Gastrocnemius medialis (tissue), 4 donors: ENCODE measurements around the gene IMPG1. TPM values are rescaled to one million over a fixed set of nuclear protein-coding genes. Genes with fewer than 3 reads are reported as not detected.

Experiments
- ATAC-seq, 2 donors: fragments of 150-250 bp; one replicate each; pipeline ENCODE4 v1.9.1; 2016
- DNase-seq, 2 donors: peaks; one replicate each; pipeline ENCODE4 v3.0.0-alpha.2; 2019
- H3K27ac ChIP-seq, 4 donors: fragments of 200-600 bp; sonication (generic); 1 replicate in 1 of 4; 2 replicates in 3 of 4; pipeline ENCODE4 v1.5.1; 2016 to 2018; ENCODE audit warnings: mild to moderate bottlenecking in 2 of 4, moderate library complexity in 1 of 4
- H3K27me3 ChIP-seq, 3 donors: fragments of 200-600 bp; sonication (generic) in 2 of 3; 1 replicate in 1 of 3; 2 replicates in 2 of 3; pipeline versions ENCODE4 v1.5.1 to v1.6.0; 2016 to 2019; ENCODE audit warnings: mild to moderate bottlenecking in 1 of 3, moderate library complexity in 1 of 3
- H3K36me3 ChIP-seq, 2 donors: fragments of 200-600 bp; sonication (generic) in 1 of 2; one replicate each; pipeline ENCODE4 v1.5.1; 2017 to 2018
- H3K4me1 ChIP-seq, 2 donors: fragments of 200-600 bp; sonication (generic) in 1 of 2; one replicate each; pipeline ENCODE4 v1.5.1; 2016 to 2017; ENCODE audit warnings: mild to moderate bottlenecking in 2 of 2
- H3K4me3 ChIP-seq, 4 donors: fragments of 200-600 bp; sonication (generic) in 3 of 4; 1 replicate in 1 of 4; 2 replicates in 3 of 4; pipeline ENCODE4 v1.5.1; 2016 to 2019; ENCODE audit warnings: mild to moderate bottlenecking in 2 of 4
- H3K9me3 ChIP-seq, 3 donors: fragments of 200-600 bp; sonication (generic) in 2 of 3; 1 replicate in 1 of 3; 2 replicates in 2 of 3; pipeline ENCODE4 v1.5.1; 2016 to 2019
- POLR2A ChIP-seq, 2 donors: fragments of 450-650 bp; IDR thresholded peaks; one replicate each; pipeline ENCODE4 v1.6.1; 2017; ENCODE audit warnings: antibody characterized with exemption in 2 of 2, mild to moderate bottlenecking in 2 of 2, moderate library complexity in 2 of 2
- in situ Hi-C, 4 donors: fragments of 200-750 bp; cut with MboI; loops; one replicate each; pipeline versions ENCODE4 v1.15.0 to v1.8.0; 2017; ENCODE audit warnings: low sequenced_read_pairs in 4 of 4
- intact Hi-C: fragments of 100-400 bp; cut with DNase I; formaldehyde crosslinking; loops from one replicate; pipeline ENCODE4 v1.15.1; 2023; ENCODE audit warnings: low total_unique reads
- total RNA-seq, 4 donors: library from RNA; depleted of rRNA; stranded (reverse); fragments of >200 nt; gene quantifications; one replicate each; pipeline versions ENCODE4 v1.1.0 to v1.2.3, GENCODE V29; 2016
- TF ChIP-seq, protein P1 (sequence below), 5 experiments: fragments of 450-650 bp in 3 of 5; fragments of 200-600 bp in 2 of 5; sonication (generic) in 2 of 5; IDR thresholded peaks in 4 of 5; conservative IDR thresholded peaks in 1 of 5; 1 replicate in 4 of 5; 2 replicates in 1 of 5; pipeline ENCODE4 v1.5.1; 2016 to 2019; ENCODE audit warnings: antibody characterized with exemption in 5 of 5, mild to moderate bottlenecking in 3 of 5, moderate library complexity in 3 of 5

The IMPG1 gene
- total RNA-seq, 4 donors from 2014 or later: not detected

DNA sequence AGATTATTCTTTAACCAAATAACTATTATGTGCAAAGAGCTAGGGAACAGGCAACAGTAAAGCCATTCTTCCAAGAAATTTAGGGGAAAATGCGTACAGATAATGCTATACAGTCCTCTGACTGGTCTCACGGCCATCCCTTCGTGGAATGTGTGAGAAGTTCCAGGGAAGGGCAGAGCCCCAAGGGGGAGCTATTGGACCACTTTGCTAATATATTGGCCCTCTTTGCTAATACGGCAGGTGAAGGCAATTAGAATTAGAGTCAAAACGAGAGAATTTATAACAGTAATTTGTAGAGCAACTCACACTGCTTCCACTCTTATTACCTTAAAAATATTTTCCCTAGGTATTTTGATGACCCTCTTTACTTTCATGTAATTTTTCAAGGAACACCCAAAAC, 140.4 kb downstream of the IMPG1 start:
- Histone ChIP-seq H3K9me3 (no peaks in the 10 kb centered on the region), H3K4me3 (no peak overlapping the region), H3K27me3 (no peaks in the 10 kb centered on the region), H3K36me3 (no peaks in the 10 kb centered on the region), H3K27ac (no peak overlapping the region), H3K4me1 (peaks cover 0 to 5% of the 10 kb centered on the region in 2 donors)
- TF ChIP-seq POLR2A (IDR thresholded peaks at IDR 0.05): no peak
- TF ChIP-seq, protein P1, sequence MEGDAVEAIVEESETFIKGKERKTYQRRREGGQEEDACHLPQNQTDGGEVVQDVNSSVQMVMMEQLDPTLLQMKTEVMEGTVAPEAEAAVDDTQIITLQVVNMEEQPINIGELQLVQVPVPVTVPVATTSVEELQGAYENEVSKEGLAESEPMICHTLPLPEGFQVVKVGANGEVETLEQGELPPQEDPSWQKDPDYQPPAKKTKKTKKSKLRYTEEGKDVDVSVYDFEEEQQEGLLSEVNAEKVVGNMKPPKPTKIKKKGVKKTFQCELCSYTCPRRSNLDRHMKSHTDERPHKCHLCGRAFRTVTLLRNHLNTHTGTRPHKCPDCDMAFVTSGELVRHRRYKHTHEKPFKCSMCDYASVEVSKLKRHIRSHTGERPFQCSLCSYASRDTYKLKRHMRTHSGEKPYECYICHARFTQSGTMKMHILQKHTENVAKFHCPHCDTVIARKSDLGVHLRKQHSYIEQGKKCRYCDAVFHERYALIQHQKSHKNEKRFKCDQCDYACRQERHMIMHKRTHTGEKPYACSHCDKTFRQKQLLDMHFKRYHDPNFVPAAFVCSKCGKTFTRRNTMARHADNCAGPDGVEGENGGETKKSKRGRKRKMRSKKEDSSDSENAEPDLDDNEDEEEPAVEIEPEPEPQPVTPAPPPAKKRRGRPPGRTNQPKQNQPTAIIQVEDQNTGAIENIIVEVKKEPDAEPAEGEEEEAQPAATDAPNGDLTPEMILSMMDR (IDR thresholded peaks at IDR 0.05 in 4 of 5, conservative IDR thresholded peaks at IDR 0.05 in 1 of 5): no peak
- intact Hi-C loops: no loop called here
- ATAC-seq (no peak), DNase-seq (no peak)
- in situ Hi-C loops: loop anchor here (10.0 to 25.0 kb wide), 2 partner anchors 1523 to 1530 kb away; partner anchors contain the start of gene HTR1B (in 3 of the 4)

DNA sequence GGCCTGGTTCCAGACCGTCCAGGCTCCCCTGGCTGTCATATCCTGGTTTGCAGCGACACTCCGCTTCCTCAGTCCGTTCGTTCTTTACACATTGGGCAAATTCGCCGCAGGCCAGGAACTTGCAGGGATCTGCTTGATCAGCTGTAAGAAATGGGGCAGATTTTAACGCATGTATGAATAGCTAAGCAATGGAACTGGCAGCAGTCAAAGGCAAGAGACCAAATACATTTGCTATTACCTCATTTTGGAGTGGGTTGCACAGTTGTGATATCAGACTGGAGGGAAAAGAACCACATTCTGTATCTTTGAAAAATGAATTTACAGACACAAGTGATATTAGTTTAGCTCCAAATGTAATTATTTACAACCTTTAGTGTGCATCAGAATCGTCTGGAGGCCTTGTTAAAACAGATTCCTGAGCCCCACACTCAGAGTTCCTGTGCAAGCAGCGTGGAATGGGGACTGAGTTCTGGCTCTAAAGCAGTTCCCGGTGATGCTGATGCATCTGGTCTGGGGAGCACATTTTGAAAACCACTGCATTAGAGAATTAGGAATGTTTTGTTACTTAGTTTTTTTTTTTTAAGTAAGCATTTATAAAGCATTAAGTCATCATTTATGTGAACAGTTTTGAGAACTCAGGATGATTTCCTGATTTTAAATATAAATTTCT, 141.3 kb downstream of the IMPG1 start:
- intact Hi-C loops (no loop called here), in situ Hi-C loops (loop anchor here (10.0 to 25.0 kb wide), 2 partner anchors 1524 to 1531 kb away; partner anchors contain the start of gene HTR1B (in 3 of the 4))
- Histone ChIP-seq H3K27me3 (no peaks in the 10 kb centered on the region), H3K36me3 (no peaks in the 10 kb centered on the region), H3K9me3 (no peaks in the 10 kb centered on the region), H3K27ac (no peak overlapping the region), H3K4me1 (peaks cover 0 to 5% of the 10 kb centered on the region in 2 donors), H3K4me3 (no peak overlapping the region)
- TF ChIP-seq, protein P1 (IDR thresholded peaks at IDR 0.05 in 4 of 5, conservative IDR thresholded peaks at IDR 0.05 in 1 of 5): no peak
- TF ChIP-seq POLR2A (IDR thresholded peaks at IDR 0.05): no peak
- DNase-seq: no peak
- no peak for ATAC-seq

DNA sequence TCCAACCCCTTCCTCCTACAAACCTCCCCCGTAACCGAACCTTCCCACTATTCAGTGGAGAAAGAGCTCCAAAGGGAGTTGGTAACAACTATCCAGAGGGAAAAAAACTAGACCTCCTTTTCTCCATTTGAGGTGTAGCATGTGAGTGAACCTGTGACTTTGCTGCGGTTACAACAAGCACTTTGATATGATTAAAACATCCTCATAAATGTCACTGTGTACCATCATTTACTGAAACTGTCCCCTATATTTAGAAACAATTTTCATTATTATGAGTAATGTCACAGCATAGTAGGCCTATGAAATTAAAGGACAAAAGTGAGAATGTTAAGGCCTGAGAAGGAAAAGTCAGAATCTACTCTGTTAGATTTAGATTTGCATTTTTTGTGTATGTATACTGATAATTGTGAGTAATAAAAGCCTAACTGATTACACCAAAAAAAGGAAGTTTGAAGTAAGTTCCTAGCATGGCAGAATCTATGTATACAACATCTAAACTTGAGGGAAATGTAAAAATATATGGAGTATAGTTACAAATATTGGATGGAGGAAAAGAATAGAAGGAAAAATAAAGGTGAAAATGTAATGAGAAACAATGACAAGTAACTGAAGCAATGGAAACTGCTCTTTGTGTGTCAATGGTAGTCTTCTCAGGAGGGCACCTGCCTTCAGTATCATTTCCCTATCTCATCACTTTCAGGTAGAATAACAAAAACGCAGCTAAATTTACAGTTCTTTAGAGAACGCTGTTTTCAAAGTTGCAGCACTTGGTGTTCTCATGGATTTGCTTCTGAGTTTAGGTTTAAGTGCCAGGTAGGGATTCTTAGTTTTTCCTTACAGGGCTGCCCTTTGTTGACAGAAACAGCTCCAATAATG, 145.9 kb downstream of the IMPG1 start:
- TF ChIP-seq POLR2A (IDR thresholded peaks at IDR 0.05): no peak
- TF ChIP-seq, protein P1 (IDR thresholded peaks at IDR 0.05 in 4 of 5, conservative IDR thresholded peaks at IDR 0.05 in 1 of 5): no peak
- Histone ChIP-seq H3K27me3 (no peaks in the 10 kb centered on the region), H3K4me3 (no peak overlapping the region), H3K27ac (no peak overlapping the region), H3K4me1 (no peaks in the 10 kb centered on the region), H3K9me3 (no peaks in the 10 kb centered on the region), H3K36me3 (no peaks in the 10 kb centered on the region)
- in situ Hi-C loops: loop anchor here in 3 of 4 donors (25.0 kb wide), 1 partner anchor 1536 kb away; the partner anchor contains the start of gene HTR1B (in 3 of the 3)
- intact Hi-C loops: no loop called here
- no peak for DNase-seq
- ATAC-seq: no peak

DNA sequence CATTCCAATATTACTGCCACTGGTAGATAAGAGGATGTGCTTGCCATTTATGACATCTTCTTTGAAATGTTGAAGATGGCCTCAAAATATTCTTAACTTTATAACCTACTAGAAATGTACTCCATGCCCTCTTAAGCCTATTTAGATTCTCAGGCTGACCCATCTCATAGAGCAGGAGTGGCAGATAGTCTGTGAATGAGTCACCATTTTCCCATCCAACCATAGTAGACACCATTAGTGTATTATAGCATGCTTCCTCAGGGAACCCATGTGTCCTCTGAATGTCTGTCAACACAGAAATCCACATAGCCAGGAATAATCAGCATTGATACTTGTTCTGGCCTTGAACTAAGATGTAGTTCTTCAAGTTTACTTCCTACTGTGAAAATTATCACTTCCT, 150.2 kb downstream of the IMPG1 start:
- H3K27ac ChIP-seq: no peak overlapping the region
- H3K27me3 ChIP-seq: no peaks in the 10 kb centered on the region
- no peak overlapping the region for H3K4me3 ChIP-seq
- DNase-seq: no peak
- no peaks in the 10 kb centered on the region for H3K4me1 ChIP-seq
- intact Hi-C loops (no loop called here), in situ Hi-C loops (no loop called here)
- no peaks in the 10 kb centered on the region for H3K36me3 ChIP-seq
- no peaks in the 10 kb centered on the region for H3K9me3 ChIP-seq
- no peak for ATAC-seq
- TF ChIP-seq, protein P1 (IDR thresholded peaks at IDR 0.05 in 4 of 5, conservative IDR thresholded peaks at IDR 0.05 in 1 of 5): no peak
- no peak for TF ChIP-seq POLR2A (IDR thresholded peaks at IDR 0.05)
